HG02623 (cell line): ENCODE results near the gene DNM1.
A peak's percentile ranks its signal among the peaks of the same experiment; 100 is the strongest.

Experiments
- ATAC-seq: cut with Tn5 transposase; IDR thresholded peaks from one replicate; pipeline ENCODE4 v1.9.1; 2021; ENCODE audit warnings: moderate library complexity; ENCODE audit not compliant: unreplicated experiment

The DNM1 gene

DNA sequence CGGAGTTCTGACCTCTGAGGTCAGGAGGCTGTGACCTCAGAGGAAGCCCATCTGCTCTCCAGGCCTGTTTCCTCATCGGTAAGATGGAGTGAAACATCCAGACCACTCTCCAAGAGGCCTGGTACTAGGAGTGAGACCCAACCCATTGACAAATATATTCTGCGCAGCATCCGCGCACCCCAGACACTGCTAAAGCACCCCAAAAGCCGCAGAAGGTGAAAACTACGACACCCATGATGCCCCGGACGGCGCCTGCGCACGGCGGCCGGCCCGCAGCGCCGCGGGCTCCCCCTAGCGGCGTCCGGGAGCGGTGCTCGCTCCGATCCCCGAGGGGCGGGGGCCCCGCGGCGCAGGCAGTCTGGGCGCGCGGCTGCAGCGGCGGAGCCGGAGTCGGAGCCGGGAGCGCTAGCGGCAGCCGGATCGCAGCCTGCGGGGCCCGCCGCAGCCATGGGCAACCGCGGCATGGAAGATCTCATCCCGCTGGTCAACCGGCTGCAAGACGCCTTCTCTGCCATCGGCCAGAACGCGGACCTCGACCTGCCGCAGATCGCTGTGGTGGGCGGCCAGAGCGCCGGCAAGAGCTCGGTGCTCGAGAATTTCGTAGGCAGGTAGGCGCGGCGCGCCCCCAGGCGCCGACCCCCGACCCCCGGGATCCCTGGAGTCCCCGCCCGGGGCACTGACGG lies at the start of gene DNM1:
TSS of gene DNM1 (plus strand) at position 356 of the 683 bp plus-strand sequence. CDS start at position 448, 92 bp downstream.
- ATAC-seq, result peak; percentile 75

DNA sequence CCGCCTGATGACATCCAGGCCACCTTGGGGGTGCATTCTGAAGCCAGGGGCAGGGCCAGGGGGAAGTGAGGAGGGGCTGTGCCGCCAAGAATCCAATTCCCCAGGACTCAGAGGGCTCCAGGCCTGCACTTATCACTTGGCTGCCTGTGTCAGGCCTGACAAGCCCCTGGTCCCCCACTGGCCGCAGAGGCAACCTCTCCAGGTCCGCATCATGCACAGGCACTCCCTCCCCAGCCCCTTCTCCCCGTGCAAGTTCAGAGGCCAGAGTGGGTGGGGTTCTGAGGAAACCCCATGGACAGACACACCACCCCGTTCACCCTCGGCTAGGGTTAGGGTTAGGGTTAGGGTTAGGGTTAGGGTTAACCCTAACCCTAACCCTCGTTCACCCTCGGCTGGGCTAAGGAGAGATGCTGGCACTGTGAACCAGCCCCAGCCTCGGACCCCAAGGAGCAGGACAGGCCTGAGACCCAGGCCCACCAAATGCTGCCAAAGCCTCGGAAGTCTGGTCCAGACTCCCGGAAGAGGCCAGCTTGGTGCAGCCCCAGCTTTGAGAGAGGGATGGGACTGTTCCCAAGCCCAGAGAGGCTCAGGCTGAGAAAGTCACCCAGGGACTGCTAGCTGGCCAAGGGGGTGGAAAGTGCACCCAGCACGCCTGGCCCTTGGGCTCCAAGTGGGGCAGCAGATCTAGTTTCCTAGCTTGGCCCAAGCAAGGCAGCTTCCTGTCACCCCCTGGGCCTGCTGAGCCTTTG lies 49.1 kb upstream of the DNM1 start:
- ATAC-seq, result no peak

DNA sequence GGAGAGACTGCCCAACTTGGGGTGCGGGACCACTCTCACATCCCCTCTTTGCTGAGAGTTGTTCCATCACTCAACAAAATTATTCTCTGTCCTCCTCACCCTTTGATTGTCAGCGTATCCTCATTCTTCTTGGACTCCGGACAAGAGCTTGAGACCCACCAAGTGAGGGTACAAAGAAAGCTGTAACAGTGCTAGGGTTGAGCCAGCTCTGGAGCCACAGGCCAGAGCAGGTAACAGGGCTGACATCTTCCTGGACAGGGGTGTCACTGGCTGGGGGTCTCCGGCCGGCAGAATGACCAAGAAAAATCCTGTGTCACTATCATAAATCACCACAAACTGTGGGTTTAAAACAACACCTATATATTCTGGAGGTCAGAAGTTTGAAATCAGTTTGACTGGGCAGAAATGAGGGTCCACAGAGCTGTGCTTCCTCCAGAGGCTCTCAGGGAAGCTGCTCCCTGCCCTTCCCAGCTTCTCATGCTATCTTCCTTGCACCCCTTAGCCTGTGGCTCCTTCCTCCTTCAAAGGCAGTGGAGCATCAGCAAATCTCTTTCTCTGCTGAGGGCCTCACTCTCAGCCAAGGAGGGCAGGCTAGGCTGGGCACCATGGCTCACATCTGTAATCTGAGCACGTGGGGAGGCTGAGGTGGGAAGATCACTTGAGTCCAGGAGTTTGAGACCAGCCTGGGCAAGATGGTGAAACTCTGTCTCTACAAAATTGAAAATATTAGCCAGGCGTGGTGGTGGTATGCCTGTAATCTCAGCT lies 47.3 kb upstream of the DNM1 start:
- ATAC-seq, result no peak

DNA sequence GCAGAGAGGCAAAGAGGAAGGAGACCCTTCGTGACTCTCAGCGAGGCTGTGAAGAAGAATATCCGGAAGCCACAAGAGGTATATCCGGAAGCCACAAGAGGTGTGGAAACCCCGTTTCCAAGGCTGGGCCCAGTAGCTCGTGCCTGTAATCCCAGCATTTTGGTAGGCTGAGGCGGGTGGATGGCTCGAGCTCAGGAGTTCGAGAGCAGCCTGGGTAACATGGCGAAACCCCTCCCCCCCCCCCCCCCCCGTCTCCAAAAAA lies 43.7 kb upstream of the DNM1 start:
- no peak for ATAC-seq

DNA sequence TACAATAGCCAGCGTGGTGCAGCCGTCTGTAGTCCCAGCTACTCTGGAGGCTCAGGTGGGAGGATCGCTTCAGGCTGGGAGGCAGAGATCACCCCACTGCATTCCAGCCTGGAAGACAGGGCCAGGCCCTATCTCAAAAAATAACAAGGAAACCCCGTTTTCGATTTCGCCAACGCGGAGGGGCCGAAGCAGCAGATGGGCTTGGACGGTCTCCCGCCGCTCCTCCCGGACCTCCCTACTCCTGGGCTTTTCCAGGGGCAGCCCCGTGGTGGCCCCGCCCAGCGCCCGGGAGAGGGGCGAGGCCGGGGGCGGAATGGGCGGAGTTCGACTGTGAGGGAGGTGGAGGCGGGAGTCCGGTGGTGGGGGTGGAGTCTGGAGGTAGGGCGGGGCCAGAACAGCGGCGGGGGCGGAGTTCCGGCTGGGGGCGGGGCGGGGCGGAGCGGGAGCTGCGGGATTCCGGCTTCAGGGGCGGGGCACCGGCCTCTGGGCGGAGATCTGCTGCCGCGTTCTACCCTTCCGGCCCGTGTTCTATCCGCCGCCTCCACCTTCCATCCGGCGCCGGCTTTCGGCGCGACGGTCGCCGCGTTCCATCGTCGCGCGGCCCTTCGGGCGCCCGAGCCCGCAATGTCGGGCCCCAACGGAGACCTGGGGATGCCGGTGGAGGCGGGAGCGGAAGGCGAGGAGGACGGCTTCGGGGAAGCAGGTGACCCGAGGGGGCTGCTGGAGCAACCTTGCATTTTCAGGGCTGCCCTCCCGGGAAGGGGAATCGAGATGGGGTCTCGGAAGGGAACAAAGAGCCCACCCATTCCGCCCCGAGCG lies 43.2 kb upstream of the DNM1 start, which contains the start of gene BBLN:
TSS of gene BBLN (plus strand) at position 482 of the 819 bp plus-strand sequence. CDS start at position 625, 143 bp downstream.
- peak; percentile 73 for ATAC-seq

DNA sequence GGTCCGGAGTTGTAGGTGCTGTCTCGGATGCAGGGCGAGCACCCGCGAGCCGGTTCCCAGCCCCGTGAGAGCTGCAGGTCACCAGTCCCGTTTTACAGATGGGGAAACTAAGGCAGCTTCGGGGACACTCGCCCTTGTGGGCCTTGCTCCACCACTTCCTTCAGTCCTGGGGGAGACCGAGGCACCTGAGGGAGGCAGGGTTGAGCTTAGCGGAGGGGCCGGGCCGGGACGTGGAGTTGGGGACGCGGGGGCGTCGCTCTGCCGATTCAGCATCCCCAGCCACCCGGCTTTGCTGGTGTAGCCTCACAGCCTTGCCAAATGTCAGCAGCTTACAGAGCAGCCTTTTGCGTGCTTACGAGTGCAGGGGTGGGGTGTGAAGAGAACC lies 42.6 kb upstream of the DNM1 start:
- ATAC-seq, result no peak

DNA sequence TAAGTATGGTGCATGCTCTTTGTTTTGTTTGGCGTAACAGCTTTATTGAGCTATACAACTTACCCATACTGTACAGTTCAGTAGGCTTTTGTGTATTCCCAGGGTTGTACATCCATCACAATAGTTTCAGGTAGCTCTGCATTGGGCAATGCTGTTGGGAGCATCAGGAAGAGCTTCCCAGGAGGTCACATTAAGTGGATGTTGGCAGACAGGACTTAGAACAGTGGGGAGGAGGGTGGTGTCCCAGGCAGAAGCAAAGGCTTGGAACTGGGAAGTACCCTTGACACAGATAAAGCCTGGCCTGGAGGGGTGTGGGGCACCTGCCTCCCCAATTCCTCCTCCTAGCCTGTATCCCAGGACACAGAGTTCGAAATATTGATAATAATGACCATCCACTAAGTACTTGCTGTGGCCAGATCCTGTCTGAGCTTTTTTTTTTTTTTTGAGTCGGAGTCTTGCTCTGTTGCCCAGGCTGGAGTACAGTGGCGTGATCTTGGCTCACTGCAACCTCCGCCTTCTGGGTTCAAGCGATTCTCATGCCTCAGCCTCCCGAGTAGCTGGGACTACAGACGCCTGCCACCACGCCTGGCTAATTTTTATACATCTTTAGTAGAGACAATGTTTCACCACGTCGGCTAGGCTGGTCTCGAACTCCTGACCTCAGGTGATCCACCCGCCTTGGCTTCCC lies 41.8 kb upstream of the DNM1 start:
- no peak for ATAC-seq

DNA sequence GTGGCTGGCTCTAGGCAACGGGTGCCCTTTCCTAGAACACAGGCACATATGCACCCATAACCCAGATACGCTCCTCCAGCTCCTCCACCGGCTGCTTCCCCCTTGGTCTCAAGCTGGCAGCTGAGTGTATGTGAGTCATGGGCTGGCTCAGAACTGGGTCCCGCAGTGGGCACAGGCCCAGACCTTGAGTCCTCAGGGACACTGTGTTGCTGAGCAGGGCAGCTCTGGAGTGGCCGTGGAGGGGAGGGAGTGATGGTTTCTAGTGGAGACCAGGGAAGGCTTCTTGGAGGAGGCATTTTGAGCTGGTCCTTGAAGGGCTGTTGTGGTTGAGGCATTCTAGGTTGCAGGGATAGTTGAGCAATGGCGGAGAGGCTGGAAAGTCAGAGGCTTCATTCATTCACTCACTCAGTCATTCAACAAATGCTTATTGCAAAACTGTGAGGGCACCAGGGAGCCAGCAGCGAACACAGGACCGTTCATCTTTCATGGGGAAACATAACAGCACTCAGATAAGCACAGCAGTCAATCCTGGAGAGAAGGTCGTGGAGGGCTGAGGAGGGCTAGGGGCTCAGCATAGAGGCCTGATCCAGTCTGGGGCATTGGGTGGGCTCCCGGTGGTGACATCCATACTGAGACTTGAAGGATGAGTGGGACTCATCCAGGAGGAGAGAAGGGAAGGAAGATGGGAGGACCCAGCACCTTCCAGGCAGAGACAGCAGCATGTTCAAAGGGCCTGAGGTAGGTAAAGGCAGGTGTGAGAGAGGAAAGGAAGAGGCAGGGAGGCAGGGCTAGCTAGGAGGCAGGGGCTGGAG lies 40.8 kb upstream of the DNM1 start:
- no peak for ATAC-seq

DNA sequence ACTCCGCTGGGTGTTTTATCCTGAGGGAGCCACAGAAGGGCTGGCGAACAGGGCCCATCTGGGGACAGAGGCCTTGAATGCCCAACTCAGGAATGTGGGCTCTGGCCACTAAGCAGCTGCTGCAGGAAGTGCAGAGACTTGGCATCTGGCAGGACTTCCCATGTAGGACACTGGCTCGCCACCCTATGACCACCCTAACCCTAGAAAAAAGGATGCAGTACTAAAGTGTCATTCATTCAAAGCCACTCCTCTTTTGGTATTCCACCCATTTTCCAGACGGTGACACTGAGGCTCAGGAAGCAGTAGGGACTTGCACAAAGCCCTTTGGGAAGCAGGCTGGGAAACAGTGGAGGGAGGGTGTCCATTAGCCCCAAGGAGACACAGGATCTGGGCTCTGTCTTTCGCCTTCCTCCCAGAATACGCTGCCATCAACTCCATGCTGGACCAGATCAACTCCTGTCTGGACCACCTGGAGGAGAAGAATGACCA lies 40.1 kb upstream of the DNM1 start:
- ATAC-seq, result no peak

DNA sequence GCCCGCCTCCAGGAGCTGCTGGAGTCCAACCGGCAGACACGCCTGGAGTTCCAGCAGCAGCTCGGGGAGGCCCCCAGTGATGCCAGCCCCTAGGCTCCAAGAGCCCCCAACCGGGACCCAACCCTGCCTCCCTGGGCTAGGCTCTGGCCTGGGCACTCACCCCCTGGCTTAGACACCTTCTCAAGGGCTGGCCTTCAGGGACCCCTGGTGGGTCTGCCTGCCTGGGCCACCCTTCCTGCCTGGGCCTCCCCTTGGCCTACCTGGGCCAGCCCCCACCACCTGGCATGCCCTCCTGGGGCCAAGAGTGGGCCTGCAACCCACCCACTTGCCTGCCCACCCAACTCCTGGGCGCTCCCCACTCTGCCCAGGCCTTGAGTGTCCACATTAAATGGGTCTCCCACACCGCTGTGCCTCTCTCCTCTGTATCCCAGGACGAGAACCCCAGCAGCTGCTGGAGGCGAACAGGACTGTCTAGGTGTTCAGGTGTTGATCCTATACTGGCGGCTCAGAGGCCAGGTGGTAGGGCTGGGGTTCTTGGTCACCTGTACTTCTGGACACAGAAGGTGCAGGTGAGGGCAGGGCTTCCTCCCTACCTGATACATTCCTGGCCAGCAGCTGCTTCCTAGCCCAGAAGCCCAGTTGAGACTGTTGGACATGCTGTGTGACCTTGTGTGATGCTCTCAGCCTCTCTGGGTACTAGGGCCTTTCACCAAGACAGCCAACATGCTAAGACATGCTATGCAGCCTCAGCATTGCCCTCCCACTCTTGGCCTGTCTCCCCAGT lies 39.5 kb upstream of the DNM1 start:
- no peak for ATAC-seq

DNA sequence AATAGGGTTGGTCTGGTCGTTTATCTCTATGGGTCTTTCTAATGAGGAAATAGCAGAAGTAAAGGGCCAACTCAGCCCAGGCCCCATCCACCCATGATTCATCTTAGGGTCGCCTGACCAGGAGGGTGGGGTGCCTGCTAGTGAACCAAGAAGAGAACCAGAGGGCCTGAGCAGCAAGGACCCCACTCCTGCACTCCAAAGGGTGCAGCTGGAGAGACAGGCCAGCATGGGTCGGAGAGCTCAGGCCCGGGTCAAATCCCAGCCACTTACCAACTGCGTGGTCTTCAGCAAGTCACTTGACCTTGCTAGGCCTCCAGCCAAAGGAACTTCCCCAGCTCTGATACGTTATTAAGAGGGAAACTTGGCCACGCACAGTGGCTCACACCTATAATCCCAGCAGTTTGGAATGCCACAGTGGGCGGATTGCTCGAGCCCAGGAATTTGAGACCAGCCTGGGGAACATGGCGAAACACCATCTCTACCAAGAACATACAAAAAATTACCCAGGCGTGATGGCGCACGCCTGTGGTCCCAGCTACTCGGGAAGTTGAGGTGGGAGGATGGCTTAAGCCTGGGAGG lies 38.8 kb upstream of the DNM1 start:
- ATAC-seq, result no peak

DNA sequence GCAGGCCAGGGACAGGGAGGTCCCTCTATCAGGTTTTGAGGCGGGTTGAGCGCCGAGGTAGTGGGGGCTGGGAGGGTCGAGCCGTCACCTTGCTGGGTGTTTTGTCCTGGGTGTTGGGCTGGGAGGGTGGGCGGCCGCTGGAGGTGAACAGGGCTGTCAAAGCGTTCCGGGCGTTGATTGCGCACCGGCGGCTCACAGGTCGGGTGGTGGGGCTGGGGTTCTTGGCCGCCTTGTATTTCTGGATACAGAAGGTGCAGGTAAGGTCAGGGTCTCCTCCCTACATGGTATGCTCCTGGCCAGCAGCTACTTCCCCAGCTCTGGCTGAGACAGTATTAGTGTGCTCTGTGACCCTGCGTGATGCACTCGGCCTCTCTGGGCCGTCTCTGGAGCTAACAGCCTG lies 37.0 kb upstream of the DNM1 start:
- no peak for ATAC-seq

DNA sequence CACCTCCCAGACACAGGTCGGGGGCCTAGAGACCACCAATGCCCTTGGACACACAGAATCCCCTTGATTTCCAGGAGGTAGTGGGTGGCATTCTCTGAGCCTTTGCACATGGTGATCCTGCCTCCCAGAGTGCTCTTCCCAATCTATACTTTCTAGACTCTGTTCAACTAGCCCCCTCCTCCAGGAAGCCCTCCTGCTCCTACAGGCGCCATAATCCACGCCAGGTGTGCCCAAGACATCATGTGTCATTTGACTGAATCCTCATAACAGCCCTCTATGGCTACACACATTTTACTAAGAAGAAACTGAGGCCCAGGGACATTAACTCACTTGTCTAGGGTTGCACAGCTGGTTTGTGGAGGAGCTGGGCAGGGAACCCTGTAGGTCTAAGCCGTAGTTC lies 36.0 kb upstream of the DNM1 start:
- no peak for ATAC-seq

DNA sequence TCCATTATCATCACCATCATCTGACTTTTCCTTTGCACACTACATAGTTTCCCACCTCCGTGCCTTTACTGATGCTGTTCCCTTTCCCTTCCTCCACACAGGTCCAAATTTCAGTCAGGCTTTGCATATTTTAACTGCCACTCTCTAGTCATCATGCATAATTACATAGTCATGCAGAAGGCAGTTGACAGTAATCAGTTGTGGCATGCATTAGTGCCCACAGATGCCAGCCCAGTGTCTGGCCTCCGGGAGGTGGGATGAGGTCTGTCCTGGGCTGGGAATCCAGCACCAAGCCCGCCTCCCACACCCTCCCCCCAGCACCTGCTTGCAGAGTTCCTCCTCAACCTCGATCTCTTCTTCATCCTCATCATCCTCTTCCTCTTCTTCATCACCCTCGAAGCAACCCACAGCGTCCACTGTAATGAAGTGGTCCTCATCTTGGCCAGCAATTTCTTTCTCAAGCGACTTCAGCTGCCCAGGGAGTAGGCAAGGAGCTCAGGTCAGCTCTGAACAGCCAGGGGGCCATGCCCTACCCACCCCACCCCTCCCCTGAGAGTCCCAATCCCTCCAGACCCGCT lies 34.4 kb upstream of the DNM1 start:
- ATAC-seq, result no peak

DNA sequence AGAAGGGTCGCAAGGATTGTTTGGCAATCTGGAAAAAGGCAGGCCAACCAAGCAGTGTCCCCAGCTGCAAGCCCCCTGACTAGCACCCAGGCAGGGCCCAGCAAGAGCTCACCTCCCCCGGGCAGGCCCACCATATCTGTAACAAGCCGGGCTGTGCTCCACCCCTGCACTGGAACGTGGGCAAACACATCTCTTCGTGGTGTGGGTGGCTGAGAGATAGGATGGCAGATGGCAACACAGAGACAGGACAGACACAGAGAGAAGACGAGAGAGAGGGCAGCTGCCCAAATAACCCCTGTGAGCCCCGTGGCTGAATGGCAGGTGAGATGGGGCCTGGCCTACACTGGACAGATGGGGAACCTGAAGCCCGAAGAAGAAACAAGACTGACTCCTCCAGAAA lies 33.7 kb upstream of the DNM1 start:
- no peak for ATAC-seq

DNA sequence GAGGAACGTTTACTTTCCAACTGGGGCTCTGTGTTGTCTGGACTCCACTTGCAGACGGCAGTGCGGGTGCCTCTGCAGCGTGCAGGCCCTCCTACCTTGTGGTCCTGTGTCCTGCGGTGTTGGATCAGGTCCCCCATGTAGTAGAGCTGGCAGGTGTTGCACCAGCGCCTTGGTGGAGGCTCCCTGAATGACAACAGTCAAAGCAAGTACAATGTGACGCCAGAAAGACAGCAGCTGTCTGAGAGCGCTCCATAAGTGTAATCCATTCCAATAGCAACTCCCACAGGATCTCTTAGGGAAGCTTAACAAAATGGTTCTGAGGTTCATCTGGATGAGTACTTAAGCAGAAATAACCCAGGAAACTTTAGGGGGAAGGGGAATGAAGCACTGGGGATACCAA lies 33.3 kb upstream of the DNM1 start:
- no peak for ATAC-seq

DNA sequence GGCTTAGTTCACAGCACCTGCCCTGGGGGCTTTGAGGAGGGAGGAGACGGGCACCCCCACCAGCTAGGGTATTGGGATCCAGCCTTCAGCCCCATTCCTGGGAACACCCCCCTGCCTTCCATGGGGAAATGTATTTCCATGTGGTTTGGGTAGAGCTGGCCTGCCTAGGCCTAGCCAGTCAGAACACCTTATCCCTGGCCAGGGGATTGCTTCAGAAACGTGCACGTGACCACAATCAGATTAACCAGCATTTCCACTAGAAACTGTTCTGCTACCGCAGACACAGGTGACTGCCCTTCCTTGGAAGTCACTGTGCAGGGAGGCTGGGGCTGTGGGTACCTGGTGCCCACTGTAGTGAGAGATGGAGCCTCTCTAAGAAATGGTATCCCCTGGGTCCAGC lies 29.1 kb upstream of the DNM1 start:
- no peak for ATAC-seq

DNA sequence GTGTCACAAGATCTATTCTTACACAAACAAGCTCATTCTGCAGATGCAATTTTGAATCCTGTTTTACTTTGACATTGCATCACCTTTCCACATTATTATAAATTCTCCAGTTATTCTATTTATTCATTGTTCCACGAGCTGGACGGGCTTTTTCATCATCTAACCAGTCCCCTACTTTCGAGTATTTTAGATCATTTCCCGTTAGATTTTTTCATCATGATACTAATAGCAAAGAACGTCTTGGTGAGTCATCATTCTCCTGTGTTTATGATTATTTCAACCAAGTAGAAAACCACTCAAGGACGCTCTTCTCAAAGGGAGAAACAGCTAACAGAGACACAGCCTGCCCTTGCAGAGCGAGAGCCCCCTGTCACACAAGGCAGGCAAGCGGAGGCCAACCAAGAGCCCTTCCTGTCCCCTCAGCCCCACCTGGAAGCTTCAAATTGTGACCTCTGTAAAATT lies 28.0 kb upstream of the DNM1 start:
- no peak for ATAC-seq
